Colonic mucosa (tissue), 4 donors: ENCODE measurements around the gene ENOSF1. TPM values are rescaled to one million over a fixed set of nuclear protein-coding genes. Genes with fewer than 3 reads are reported as not detected.

Experiments
- DNase-seq: peaks from one replicate; pipeline ENCODE4 v3.0.0-alpha.2; 2020
- H3K27ac ChIP-seq: fragments of 200-600 bp; one replicate; pipeline ENCODE4 v1.8.0; 2021
- H3K27me3 ChIP-seq: fragments of 200-600 bp; one replicate; pipeline ENCODE4 v1.8.0; 2021
- H3K36me3 ChIP-seq: fragments of 200-600 bp; one replicate; pipeline ENCODE4 v1.8.0; 2021
- H3K4me1 ChIP-seq: fragments of 200-600 bp; one replicate; pipeline ENCODE4 v1.8.0; 2021; ENCODE audit warnings: mild to moderate bottlenecking
- H3K4me3 ChIP-seq: fragments of 200-600 bp; one replicate; pipeline ENCODE4 v1.8.0; 2021
- H3K9ac ChIP-seq, 2 donors: one replicate each; pipeline ENCODE4 v1.7.0; 2013; ENCODE audit warnings: control low read depth in 2 of 2, low read depth in 2 of 2, low read length in 2 of 2
- H3K9me3 ChIP-seq: fragments of 200-600 bp; one replicate; pipeline ENCODE4 v1.8.0; 2021
- CTCF ChIP-seq: fragments of 200-600 bp; IDR thresholded peaks from one replicate; pipeline ENCODE4 v1.8.0; 2022; ENCODE audit warnings: antibody characterized with exemption, mild to moderate bottlenecking
- intact Hi-C: fragments of 100-400 bp; cut with DNase I; formaldehyde crosslinking; loops from one replicate; pipeline ENCODE4 v1.14.1; 2022
- total RNA-seq, 2 donors: library from RNA; stranded (reverse); fragmentation: NEBNext Ultra II Directional in 1 of 2; extraction: Animal tissue kit (Norgen Biotek cat#: 25700) in 1 of 2; gene quantifications; one replicate each; pipeline ENCODE4 v1.2.1, GENCODE V29; 2021
- donor health status: healthy.
- donor health status: DM: no; HTN: no; CAD: no.
- donor health status: DM: no; HTN: no; CAD: no.

Gene ENOSF1
- total RNA-seq, 2 donors from 2014 or later = 51.7 to 103 TPM

GRCh38 chr18:723541-724080 is 11.2 kb upstream of the ENOSF1 start:
- H3K27ac ChIP-seq = no peak overlapping the region
- no peak overlapping the region for H3K9ac ChIP-seq
- H3K27me3 ChIP-seq = no peaks in the 10 kb centered on the region
- DNase-seq = no peak
- H3K9me3 ChIP-seq = no peaks in the 10 kb centered on the region
- no peak overlapping the region for H3K4me3 ChIP-seq
- H3K36me3 ChIP-seq = no peaks in the 10 kb centered on the region
- no peak for TF ChIP-seq CTCF
- H3K4me1 ChIP-seq = no peaks in the 10 kb centered on the region
- intact Hi-C loops = no loop called here

- no peak overlapping the region for H3K27ac ChIP-seq
- intact Hi-C loops = no loop called here
- H3K4me3 ChIP-seq = no peak overlapping the region
- H3K9me3 ChIP-seq = no peaks in the 10 kb centered on the region
- no peaks in the 10 kb centered on the region for H3K4me1 ChIP-seq
- DNase-seq = no peak
- no peak for TF ChIP-seq CTCF
- H3K36me3 ChIP-seq = no peaks in the 10 kb centered on the region
- H3K27me3 ChIP-seq = no peaks in the 10 kb centered on the region
- H3K9ac ChIP-seq = no peak overlapping the region
Observed at GRCh38 chr18:717003-717402, 4.6 kb upstream of the ENOSF1 start.

GRCh38 chr18:715626-716025 is 3.2 kb upstream of the ENOSF1 start:
- Histone ChIP-seq H3K4me3 (no peak overlapping the region), H3K27me3 (no peaks in the 10 kb centered on the region), H3K27ac (no peak overlapping the region), H3K4me1 (no peaks in the 10 kb centered on the region), H3K9me3 (no peaks in the 10 kb centered on the region), H3K9ac (no peak overlapping the region), H3K36me3 (no peaks in the 10 kb centered on the region)
- no peak for DNase-seq
- intact Hi-C loops = no loop called here
- TF ChIP-seq CTCF = no peak

GRCh38 chr18:713135-713490 is 683 bp upstream of the ENOSF1 start:
- H3K9ac ChIP-seq = peak overlapping the region in 1 of 2 donors; percentile 68
- H3K4me1 ChIP-seq = no peaks in the 10 kb centered on the region
- no peaks in the 10 kb centered on the region for H3K36me3 ChIP-seq
- H3K27ac ChIP-seq = peak overlapping the region; percentile 62
- TF ChIP-seq CTCF = no peak
- no peaks in the 10 kb centered on the region for H3K27me3 ChIP-seq
- no peaks in the 10 kb centered on the region for H3K9me3 ChIP-seq
- no peak for DNase-seq
- peak overlapping the region; percentile 54 for H3K4me3 ChIP-seq
- intact Hi-C loops = no loop called here

- Histone ChIP-seq H3K36me3 (no peaks in the 10 kb centered on the region), H3K4me3 (peak overlapping the region; percentile 54), H3K27me3 (no peaks in the 10 kb centered on the region), H3K9ac (peak overlapping the region; percentile 76 to 86), H3K27ac (peak overlapping the region; percentile 62), H3K9me3 (no peaks in the 10 kb centered on the region), H3K4me1 (no peaks in the 10 kb centered on the region)
- DNase-seq = peak; percentile 85
- TF ChIP-seq CTCF = no peak
- intact Hi-C loops = no loop called here
Observed at GRCh38 chr18:711657-712400, 601 bp downstream of the ENOSF1 start.
